Activated naive CD8-positive, alpha-beta T cell treated with anti-CD3 and anti-CD28 coated beads for 36 hours (primary cell): ENCODE data around the gene UIMC1. TPM values are rescaled to one million over a fixed set of nuclear protein-coding genes. Genes with fewer than 3 reads are reported as not detected.
"Not testable (repeated sequence)": the region's sequence is repeated elsewhere in the genome, so short reads cannot be mapped to it uniquely, and the experiment has no call there.

Experiments
- DNase-seq: peaks from one replicate; pipeline ENCODE4 v3.0.0; 2021
- H3K27ac Mint-ChIP-seq: one replicate; pipeline ENCODE4 v1.8.0; 2022; ENCODE audit warnings: mild to moderate bottlenecking, moderate library complexity, mixed read lengths
- H3K27me3 Mint-ChIP-seq: one replicate; pipeline ENCODE4 v1.8.0; 2022; ENCODE audit warnings: mild to moderate bottlenecking, mixed read lengths
- H3K36me3 Mint-ChIP-seq: one replicate; pipeline ENCODE4 v1.8.0; 2021; ENCODE audit warnings: mild to moderate bottlenecking, mixed read lengths
- H3K4me1 Mint-ChIP-seq: one replicate; pipeline ENCODE4 v1.8.0; 2021; ENCODE audit warnings: mixed read lengths
- H3K4me3 Mint-ChIP-seq: one replicate; pipeline ENCODE4 v1.8.0; 2022; ENCODE audit warnings: mild to moderate bottlenecking, moderate library complexity, mixed read lengths
- H3K9me3 Mint-ChIP-seq: one replicate; pipeline ENCODE4 v1.8.0; 2022; ENCODE audit warnings: mixed read lengths
- total RNA-seq, 2 experiments: library from RNA; stranded (reverse); gene quantifications; one replicate each; pipeline ENCODE4 v1.2.3, GENCODE V29; 2021

Gene UIMC1
- total RNA-seq, 2 experiments from 2014 or later: 43.6 to 50.0 TPM

DNA sequence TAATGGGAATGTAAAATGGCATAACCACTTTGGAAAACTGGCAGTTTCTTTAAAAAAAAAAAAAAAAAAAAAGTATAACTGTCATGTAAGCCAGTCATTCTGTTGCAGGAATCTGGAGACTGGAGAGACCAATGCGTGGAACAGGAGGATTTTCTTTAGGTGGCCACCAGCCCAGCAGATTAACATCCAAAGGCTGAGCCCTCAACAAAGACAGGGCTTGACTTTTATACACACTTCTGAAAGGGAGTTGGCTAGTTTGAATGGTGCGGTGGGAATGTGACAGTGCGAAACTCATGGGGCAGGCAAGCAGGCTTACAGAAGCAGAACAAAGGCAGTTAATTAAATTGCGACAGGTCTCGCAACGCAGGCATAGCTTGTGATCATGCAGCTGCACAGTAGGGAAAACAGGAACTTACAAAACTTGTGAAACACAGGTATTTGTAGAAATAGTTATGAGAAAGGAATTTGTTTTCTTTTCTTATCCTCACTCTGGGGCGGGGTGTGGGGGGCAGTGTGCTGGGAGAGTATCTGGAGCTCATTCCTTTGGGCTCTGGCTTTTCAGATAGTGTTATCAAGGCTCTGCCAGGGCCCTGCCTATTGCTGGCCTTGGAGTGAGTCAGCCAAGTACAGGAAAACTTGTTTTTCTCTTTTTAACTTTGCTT, 12.0 kb downstream of the UIMC1 start:
- DNase-seq: no peak
- H3K4me1 Mint-ChIP-seq: peaks cover 24% of the 10 kb centered on the region
- no peak overlapping the region for H3K4me3 Mint-ChIP-seq
- no peak overlapping the region for H3K27ac Mint-ChIP-seq
- peaks cover 39% of the 10 kb centered on the region for H3K36me3 Mint-ChIP-seq
- peaks cover 5% of the 10 kb centered on the region for H3K9me3 Mint-ChIP-seq
- no peaks in the 10 kb centered on the region for H3K27me3 Mint-ChIP-seq

- not testable (repeated sequence) for DNase-seq, H3K9me3 Mint-ChIP-seq, H3K4me3 Mint-ChIP-seq, H3K27ac Mint-ChIP-seq, H3K27me3 Mint-ChIP-seq
- Mint-ChIP-seq H3K36me3 (peaks cover 34% of the 10 kb centered on the region), H3K4me1 (peaks cover 25% of the 10 kb centered on the region)
Measured at GRCh38 chr5:176993081-176993480, 13.5 kb downstream of the UIMC1 start.

- Mint-ChIP-seq H3K4me1 (peaks cover 22% of the 10 kb centered on the region), H3K27ac (no peak overlapping the region), H3K27me3 (no peaks in the 10 kb centered on the region), H3K4me3 (no peak overlapping the region), H3K9me3 (no peaks in the 10 kb centered on the region), H3K36me3 (peaks cover 15% of the 10 kb centered on the region)
- no peak for DNase-seq
Measured at GRCh38 chr5:176987583-176987982, 19.0 kb downstream of the UIMC1 start.

DNA sequence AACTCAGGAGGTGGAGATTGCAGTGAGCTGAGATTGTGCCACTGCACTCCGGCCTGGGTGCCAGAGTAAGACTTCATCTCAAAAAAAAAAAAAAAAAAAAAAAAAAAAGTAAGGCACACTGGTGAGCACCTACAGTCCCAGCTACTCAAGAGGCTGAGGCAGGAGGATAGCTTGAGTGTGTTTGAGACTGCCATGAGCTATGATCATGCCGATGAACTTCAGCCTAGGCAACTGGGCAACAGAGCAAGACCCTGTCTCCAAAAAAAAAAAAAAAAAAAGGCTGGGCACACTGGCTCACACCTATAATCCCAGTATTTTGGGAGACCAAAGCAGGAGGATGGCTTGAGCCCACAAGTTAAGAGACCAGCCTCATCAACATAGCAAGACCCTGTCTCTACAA, 20.3 kb downstream of the UIMC1 start:
- no peaks in the 10 kb centered on the region for H3K9me3 Mint-ChIP-seq
- H3K4me3 Mint-ChIP-seq: no peak overlapping the region
- no peaks in the 10 kb centered on the region for H3K27me3 Mint-ChIP-seq
- H3K27ac Mint-ChIP-seq: no peak overlapping the region
- DNase-seq: no peak
- H3K36me3 Mint-ChIP-seq: peaks cover 20% of the 10 kb centered on the region
- peaks cover 22% of the 10 kb centered on the region for H3K4me1 Mint-ChIP-seq

- peak overlapping the region; percentile 38 for H3K27ac Mint-ChIP-seq
- H3K9me3 Mint-ChIP-seq: no peaks in the 10 kb centered on the region
- H3K4me3 Mint-ChIP-seq: no peak overlapping the region
- H3K4me1 Mint-ChIP-seq: peaks cover 22% of the 10 kb centered on the region
- H3K36me3 Mint-ChIP-seq: peaks cover 20% of the 10 kb centered on the region
- no peaks in the 10 kb centered on the region for H3K27me3 Mint-ChIP-seq
- DNase-seq: peak; percentile 14
Measured at GRCh38 chr5:176985516-176985915, 21.1 kb downstream of the UIMC1 start.

- not testable (repeated sequence) for H3K27me3 Mint-ChIP-seq, H3K9me3 Mint-ChIP-seq, DNase-seq, H3K4me3 Mint-ChIP-seq, H3K27ac Mint-ChIP-seq
- H3K36me3 Mint-ChIP-seq: peaks cover 17% of the 10 kb centered on the region
- H3K4me1 Mint-ChIP-seq: peaks cover 23% of the 10 kb centered on the region
Measured at GRCh38 chr5:176984176-176984575, 22.4 kb downstream of the UIMC1 start.

- peaks cover 20% of the 10 kb centered on the region for H3K36me3 Mint-ChIP-seq
- not testable (repeated sequence) for H3K27ac Mint-ChIP-seq, H3K27me3 Mint-ChIP-seq
Measured at GRCh38 chr5:176983593-176983992, 23.0 kb downstream of the UIMC1 start.

GRCh38 chr5:176983112-176983511, 23.5 kb downstream of the UIMC1 start:
- H3K27me3 Mint-ChIP-seq, H3K4me3 Mint-ChIP-seq, H3K9me3 Mint-ChIP-seq, H3K27ac Mint-ChIP-seq, DNase-seq: not testable (repeated sequence)
- Mint-ChIP-seq H3K4me1 (peaks cover 18% of the 10 kb centered on the region), H3K36me3 (peaks cover 20% of the 10 kb centered on the region)

More at GRCh38 chr5:176983593-176983992, 23.0 kb downstream of the UIMC1 start:
- H3K4me3 Mint-ChIP-seq, DNase-seq, H3K9me3 Mint-ChIP-seq: not testable (repeated sequence)
- peaks cover 21% of the 10 kb centered on the region for H3K4me1 Mint-ChIP-seq

DNA sequence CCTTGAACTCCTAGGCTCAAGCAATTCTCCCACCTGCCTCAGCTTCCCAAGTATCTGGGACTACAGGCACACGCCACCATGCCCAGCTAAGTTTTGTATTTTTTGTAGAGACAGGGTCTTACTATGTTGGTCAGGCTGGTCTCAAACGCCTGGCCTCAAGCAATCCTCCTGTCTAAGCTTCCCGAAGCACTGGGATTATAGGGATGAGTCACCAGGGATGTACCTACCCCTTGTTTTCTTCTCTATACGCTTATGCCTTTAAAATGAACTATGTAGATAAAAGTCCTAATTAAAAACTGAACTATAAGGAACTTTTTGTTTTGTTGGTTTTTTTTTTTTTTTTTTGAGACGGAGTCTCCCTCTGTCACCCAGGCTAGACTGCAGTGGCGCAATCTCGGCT, 25.8 kb downstream of the UIMC1 start:
- H3K4me3 Mint-ChIP-seq: no peak overlapping the region
- no peak for DNase-seq
- H3K4me1 Mint-ChIP-seq: peaks cover 16% of the 10 kb centered on the region
- peaks cover 22% of the 10 kb centered on the region for H3K36me3 Mint-ChIP-seq
- H3K27me3 Mint-ChIP-seq: no peaks in the 10 kb centered on the region
- H3K27ac Mint-ChIP-seq: no peak overlapping the region
- H3K9me3 Mint-ChIP-seq: no peaks in the 10 kb centered on the region

GRCh38 chr5:176979669-176980068, 26.9 kb downstream of the UIMC1 start:
- Mint-ChIP-seq H3K4me3 (no peak overlapping the region), H3K36me3 (peaks cover 30% of the 10 kb centered on the region), H3K27ac (no peak overlapping the region)

GRCh38 chr5:176965633-176966032, 40.9 kb downstream of the UIMC1 start:
- no peak for DNase-seq
- H3K36me3 Mint-ChIP-seq: peaks cover 21% of the 10 kb centered on the region
- no peak overlapping the region for H3K4me3 Mint-ChIP-seq
- no peaks in the 10 kb centered on the region for H3K27me3 Mint-ChIP-seq
- H3K27ac Mint-ChIP-seq: no peak overlapping the region
- no peaks in the 10 kb centered on the region for H3K9me3 Mint-ChIP-seq
- peaks cover 3% of the 10 kb centered on the region for H3K4me1 Mint-ChIP-seq

More at GRCh38 chr5:176979669-176980068, 26.9 kb downstream of the UIMC1 start:
- Mint-ChIP-seq H3K27me3 (no peaks in the 10 kb centered on the region), H3K4me1 (peaks cover 17% of the 10 kb centered on the region), H3K9me3 (no peaks in the 10 kb centered on the region)
- DNase-seq: no peak

DNA sequence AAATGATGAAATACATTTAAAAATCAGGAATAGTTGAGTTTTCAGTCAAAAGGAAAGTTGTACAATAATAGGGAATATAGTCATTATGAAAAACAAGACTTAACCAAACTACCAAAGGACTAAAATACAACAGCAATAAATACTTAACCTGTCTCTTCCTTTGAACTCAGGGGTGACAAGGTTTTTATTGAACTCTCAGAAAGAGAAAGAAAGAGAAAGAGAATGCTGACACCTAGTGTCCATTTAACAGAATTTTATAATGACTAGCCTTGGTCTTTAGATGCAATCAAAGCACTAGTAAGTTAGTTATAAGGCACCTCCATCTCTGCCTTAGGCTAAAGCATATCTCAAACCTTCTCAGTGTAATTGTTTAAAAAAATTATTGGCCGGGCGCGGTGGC, 47.5 kb downstream of the UIMC1 start:
- H3K4me1 Mint-ChIP-seq: peaks cover 5% of the 10 kb centered on the region
- H3K9me3 Mint-ChIP-seq: no peaks in the 10 kb centered on the region
- H3K4me3 Mint-ChIP-seq: no peak overlapping the region
- DNase-seq: no peak
- peaks cover 25% of the 10 kb centered on the region for H3K36me3 Mint-ChIP-seq
- no peaks in the 10 kb centered on the region for H3K27me3 Mint-ChIP-seq
- H3K27ac Mint-ChIP-seq: no peak overlapping the region

DNA sequence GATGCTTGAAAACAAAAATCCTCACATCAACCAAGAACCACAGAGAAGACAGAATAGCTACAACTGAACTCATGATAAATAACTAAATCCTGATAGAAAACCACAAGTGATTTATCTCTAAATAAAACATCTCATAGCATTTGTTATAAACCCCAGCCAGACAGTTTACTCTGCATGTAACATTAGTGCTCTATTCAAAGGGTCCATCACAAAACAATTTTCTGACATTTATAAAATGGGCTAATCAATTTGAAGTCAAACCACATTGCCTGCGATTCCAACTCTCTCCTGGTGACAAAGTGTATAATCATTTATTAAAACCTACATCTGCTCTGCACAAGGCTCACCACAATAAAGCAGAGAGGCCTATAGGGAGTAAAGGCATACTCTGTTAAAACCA, 49.8 kb downstream of the UIMC1 start:
- Mint-ChIP-seq H3K36me3 (peaks cover 30% of the 10 kb centered on the region), H3K4me3 (no peak overlapping the region), H3K9me3 (no peaks in the 10 kb centered on the region), H3K27me3 (no peaks in the 10 kb centered on the region), H3K4me1 (peaks cover 5% of the 10 kb centered on the region), H3K27ac (no peak overlapping the region)
- DNase-seq: no peak

GRCh38 chr5:176955895-176956294, 50.7 kb downstream of the UIMC1 start:
- DNase-seq: no peak
- peaks cover 34% of the 10 kb centered on the region for H3K36me3 Mint-ChIP-seq
- no peaks in the 10 kb centered on the region for H3K9me3 Mint-ChIP-seq
- peaks cover 5% of the 10 kb centered on the region for H3K4me1 Mint-ChIP-seq
- H3K27me3 Mint-ChIP-seq: no peaks in the 10 kb centered on the region
- H3K4me3 Mint-ChIP-seq: no peak overlapping the region
- peak overlapping the region; percentile 46 for H3K27ac Mint-ChIP-seq

DNA sequence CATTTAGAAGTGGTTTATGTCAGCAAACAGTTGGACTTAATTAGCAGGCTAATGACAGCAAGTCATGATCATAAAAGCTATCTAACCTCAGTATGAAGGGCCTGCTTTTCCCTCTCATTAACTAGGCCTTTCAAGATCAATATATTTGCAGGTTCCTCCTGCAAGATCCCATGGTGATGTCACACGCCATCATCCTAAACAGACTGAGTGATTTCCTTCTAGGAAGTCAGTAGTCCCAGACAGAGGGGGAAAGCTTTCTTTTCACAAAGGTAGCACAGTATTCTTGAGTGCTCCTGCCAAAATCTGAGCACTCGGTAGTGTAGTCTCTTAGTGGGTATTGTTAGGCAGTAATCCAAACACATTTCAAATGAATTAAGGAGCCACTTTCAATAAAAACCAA, 52.5 kb downstream of the UIMC1 start:
- Mint-ChIP-seq H3K4me3 (no peak overlapping the region), H3K27ac (no peak overlapping the region), H3K27me3 (no peaks in the 10 kb centered on the region), H3K9me3 (no peaks in the 10 kb centered on the region), H3K4me1 (peaks cover 5% of the 10 kb centered on the region), H3K36me3 (peaks cover 36% of the 10 kb centered on the region)
- DNase-seq: no peak

GRCh38 chr5:176952531-176953193, 53.9 kb downstream of the UIMC1 start:
- no peak overlapping the region for H3K27ac Mint-ChIP-seq
- peaks cover 2% of the 10 kb centered on the region for H3K4me1 Mint-ChIP-seq

More at GRCh38 chr5:176952531-176953193, 53.9 kb downstream of the UIMC1 start:
- Mint-ChIP-seq H3K4me3 (no peak overlapping the region), H3K36me3 (peaks cover 37% of the 10 kb centered on the region), H3K27me3 (no peaks in the 10 kb centered on the region), H3K9me3 (no peaks in the 10 kb centered on the region)
- no peak for DNase-seq
